A673 (cell line): ENCODE results near the gene OR4S2.

Experiments
- EZH2 ChIP-seq: fragments of 200-600 bp; sonication (generic); IDR thresholded peaks from 2 replicates; pipeline ENCODE4 v1.6.1; 2017; ENCODE audit warnings: borderline replicate concordance, low read depth, mild to moderate bottlenecking, mixed read lengths, antibody characterized with exemption, low read length; ENCODE audit not compliant: poor library complexity, severe bottlenecking
- TF ChIP-seq, protein P1 (sequence below): fragments of 300-800, 200-600 bp; sonication (generic); conservative IDR thresholded peaks from 2 replicates; pipeline ENCODE4 v1.5.1; 2017; ENCODE audit warnings: low read depth, mild to moderate bottlenecking, antibody characterized with exemption, low read length, moderate library complexity, mixed read lengths

DNA sequence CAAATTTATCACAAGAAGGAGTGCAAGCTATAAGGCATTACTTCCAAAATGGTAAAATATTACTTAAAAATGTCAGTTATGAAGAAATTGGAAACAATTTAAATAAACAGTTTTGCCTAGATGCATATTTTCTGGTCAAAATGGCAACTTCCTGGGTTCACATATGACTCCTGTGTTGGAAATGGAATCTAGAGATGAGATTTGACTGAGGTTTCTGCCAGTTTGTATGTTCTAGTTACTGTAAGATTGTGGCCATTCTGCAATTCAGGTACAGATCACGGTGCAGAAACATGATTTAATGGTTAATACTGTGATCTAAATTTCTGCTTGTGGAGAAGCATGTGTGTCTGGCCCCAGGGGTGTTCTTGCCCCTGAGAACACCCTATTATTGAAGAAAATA lies 10.5 kb downstream of the OR4S2 start:
- TF ChIP-seq, protein P1, sequence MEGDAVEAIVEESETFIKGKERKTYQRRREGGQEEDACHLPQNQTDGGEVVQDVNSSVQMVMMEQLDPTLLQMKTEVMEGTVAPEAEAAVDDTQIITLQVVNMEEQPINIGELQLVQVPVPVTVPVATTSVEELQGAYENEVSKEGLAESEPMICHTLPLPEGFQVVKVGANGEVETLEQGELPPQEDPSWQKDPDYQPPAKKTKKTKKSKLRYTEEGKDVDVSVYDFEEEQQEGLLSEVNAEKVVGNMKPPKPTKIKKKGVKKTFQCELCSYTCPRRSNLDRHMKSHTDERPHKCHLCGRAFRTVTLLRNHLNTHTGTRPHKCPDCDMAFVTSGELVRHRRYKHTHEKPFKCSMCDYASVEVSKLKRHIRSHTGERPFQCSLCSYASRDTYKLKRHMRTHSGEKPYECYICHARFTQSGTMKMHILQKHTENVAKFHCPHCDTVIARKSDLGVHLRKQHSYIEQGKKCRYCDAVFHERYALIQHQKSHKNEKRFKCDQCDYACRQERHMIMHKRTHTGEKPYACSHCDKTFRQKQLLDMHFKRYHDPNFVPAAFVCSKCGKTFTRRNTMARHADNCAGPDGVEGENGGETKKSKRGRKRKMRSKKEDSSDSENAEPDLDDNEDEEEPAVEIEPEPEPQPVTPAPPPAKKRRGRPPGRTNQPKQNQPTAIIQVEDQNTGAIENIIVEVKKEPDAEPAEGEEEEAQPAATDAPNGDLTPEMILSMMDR = no peak
- no peak for TF ChIP-seq EZH2
